ENCODE measurements around the gene ITGAD.

GRCh38 chr16:31360251-31360650 lies 32.9 kb upstream of the ITGAD start:
- TF ChIP-seq CTCF (IDR thresholded peaks at IDR 0.05), result no peak
- TF ChIP-seq JUND (IDR thresholded peaks at IDR 0.05), result no peak
- TF ChIP-seq CHD2 (IDR thresholded peaks at IDR 0.05; ENCODE audit: low read length, partially characterized antibody), result no peak
- TF ChIP-seq REST (IDR thresholded peaks at IDR 0.05; ENCODE audit: low read depth, low read length), result no peak
- no peak for TF ChIP-seq NRF1 (IDR thresholded peaks at IDR 0.05; ENCODE audit: low read depth, low read length)
- no peak for TF ChIP-seq EZH2phosphoT487 (IDR thresholded peaks at IDR 0.05; ENCODE audit: borderline replicate concordance, low read depth)
- TF ChIP-seq GABPA (IDR thresholded peaks at IDR 0.05; ENCODE audit: low read depth), result no peak
- no peak for TF ChIP-seq EP300 (IDR thresholded peaks at IDR 0.05; ENCODE audit: borderline replicate concordance in 1 of 2, low read depth in 1 of 2, low read length in 1 of 2)
- TF ChIP-seq NFIC (IDR thresholded peaks at IDR 0.05; ENCODE audit: borderline replicate concordance), result no peak
- no peak for TF ChIP-seq MAX (IDR thresholded peaks at IDR 0.05; ENCODE audit: low read depth)
- TF ChIP-seq RAD21 (IDR thresholded peaks at IDR 0.05; ENCODE audit: low read length), result no peak
- no peak for TF ChIP-seq POLR2AphosphoS5 (IDR thresholded peaks at IDR 0.05; ENCODE audit: low read depth, low read length)

All from SK-N-SH (cell line).